HG03460 (cell line): Measurements from ENCODE around the gene KLK15.

Experiments
- ATAC-seq: cut with Tn5 transposase; IDR thresholded peaks from one replicate; pipeline ENCODE4 v1.9.1; 2021; ENCODE audit not compliant: unreplicated experiment

KLK15 gene

DNA sequence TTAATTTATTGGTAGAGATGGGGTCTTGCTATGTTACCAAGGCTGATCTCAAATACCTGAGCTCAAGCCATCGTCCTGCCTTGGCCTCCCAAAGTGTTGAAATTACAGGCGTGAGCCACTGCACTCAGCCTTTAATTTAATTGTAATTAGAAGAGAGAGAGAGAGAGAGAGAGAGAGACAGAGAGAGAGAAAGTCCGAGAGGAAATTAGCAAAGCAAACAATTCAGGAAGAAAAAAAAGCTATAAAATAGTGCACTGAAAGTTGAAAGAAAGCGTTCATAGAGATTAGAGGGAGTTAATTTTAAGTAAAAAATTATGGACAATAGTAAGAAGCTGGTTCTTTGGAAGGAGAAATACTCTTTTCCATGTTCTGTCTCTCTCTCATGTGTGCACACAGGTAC is 56.1 kb downstream of the KLK15 start:
- no peak for ATAC-seq

DNA sequence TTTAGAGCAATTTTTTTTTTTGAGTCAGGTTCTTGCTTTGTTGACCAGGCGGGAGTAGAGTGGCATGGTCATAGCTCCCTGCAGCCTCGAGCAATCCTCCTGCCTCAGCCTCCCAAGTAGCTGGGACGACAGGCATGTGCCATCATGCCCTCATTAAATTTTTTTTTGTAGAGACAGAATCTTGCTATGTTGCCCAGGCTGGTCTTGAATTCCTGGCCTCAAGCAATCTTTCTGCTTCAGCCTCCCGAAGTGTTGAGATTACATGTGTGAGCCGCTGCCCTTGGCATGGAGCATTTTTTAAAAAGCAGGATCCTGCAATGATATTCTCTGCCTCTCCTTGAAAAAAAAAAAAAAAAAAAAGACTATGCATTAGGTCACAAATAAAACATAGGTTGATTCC is 57.2 kb downstream of the KLK15 start:
- ATAC-seq: no peak
